CD14-positive monocyte (primary cell): ENCODE data around the gene UBR7. TPM values are rescaled to one million over a fixed set of nuclear protein-coding genes. Genes with fewer than 3 reads are reported as not detected.
"Not testable (repeated sequence)": the region's sequence is repeated elsewhere in the genome, so short reads cannot be mapped to it uniquely, and the experiment has no call there.

ENCODE experiments used
- DNase-seq, 3 donors: peaks; one replicate each; pipeline ENCODE4 v3.0.0-alpha.2; 2011 to 2022
- H2AFZ ChIP-seq: 2 replicates; pipeline ENCODE4 v1.6.0; 2012; ENCODE audit warnings: mild to moderate bottlenecking, low read depth, low read length, inconsistent platforms; ENCODE audit not compliant: insufficient read depth, poor library complexity, severe bottlenecking
- H3K27ac ChIP-seq, 2 donors: 1 replicate in 1 of 2; 2 replicates in 1 of 2; pipeline ENCODE4 v1.5.1; 2012 to 2013; ENCODE audit warnings: low read length in 2 of 2, control low read depth in 1 of 2, inconsistent platforms in 1 of 2, low read depth in 1 of 2, mild to moderate bottlenecking in 1 of 2
- H3K27me3 ChIP-seq, 2 donors: one replicate each; pipeline versions ENCODE4 v1.6.0 to v1.6.1; 2011 to 2013; ENCODE audit warnings: low read length in 2 of 2; ENCODE audit not compliant: control insufficient read depth in 2 of 2, insufficient read depth in 2 of 2
- H3K36me3 ChIP-seq, 2 donors: replicated peaks in 1 of 2; 1 replicate in 1 of 2; 2 replicates in 1 of 2; pipeline versions ENCODE4 v1.5.1 to v1.6.1; 2012 to 2013; ENCODE audit warnings: low read length in 2 of 2, control low read depth in 1 of 2, inconsistent platforms in 1 of 2, mild to moderate bottlenecking in 1 of 2; ENCODE audit not compliant: insufficient read depth in 2 of 2, control insufficient read depth in 1 of 2
- H3K4me1 ChIP-seq, 2 donors: 1 replicate in 1 of 2; 2 replicates in 1 of 2; pipeline versions ENCODE4 v1.5.1 to v1.6.1; 2012 to 2013; ENCODE audit warnings: low read length in 2 of 2, control low read depth in 1 of 2, inconsistent platforms in 1 of 2, mild to moderate bottlenecking in 1 of 2, moderate library complexity in 1 of 2; ENCODE audit not compliant: insufficient read depth in 2 of 2, control insufficient read depth in 1 of 2
- H3K4me2 ChIP-seq: replicated peaks from 2 replicates; pipeline ENCODE3; 2012; ENCODE audit warnings: low read length, moderate library complexity, mild to moderate bottlenecking; ENCODE audit not compliant: poor library complexity, severe bottlenecking; ENCODE audit errors: extremely low read depth
- H3K4me3 ChIP-seq, 3 experiments: fragments of 200-600 bp in 1 of 3; sonication (generic) in 1 of 3; replicated peaks in 1 of 3; 1 replicate in 2 of 3; 2 replicates in 1 of 3; pipeline ENCODE4 v1.5.1; 2011 to 2013; ENCODE audit warnings: low read length in 3 of 3, mild to moderate bottlenecking in 3 of 3, control low read depth in 2 of 3, low read depth in 2 of 3, inconsistent platforms in 1 of 3, moderate library complexity in 1 of 3
- H3K79me2 ChIP-seq: 2 replicates; pipeline ENCODE4 v1.6.0; 2012; ENCODE audit warnings: mild to moderate bottlenecking, control low read depth, inconsistent platforms, low read length, moderate library complexity; ENCODE audit not compliant: insufficient read depth
- H3K9ac ChIP-seq: 2 replicates; pipeline ENCODE4 v1.6.0; 2017; ENCODE audit warnings: low read length, mild to moderate bottlenecking; ENCODE audit not compliant: insufficient read depth, poor library complexity, severe bottlenecking
- H3K9me3 ChIP-seq, 2 donors: replicated peaks in 1 of 2; 1 replicate in 1 of 2; 2 replicates in 1 of 2; pipeline versions ENCODE4 v1.5.1 to v1.6.1; 2012 to 2013; ENCODE audit warnings: low read length in 2 of 2, control low read depth in 1 of 2; ENCODE audit not compliant: control insufficient read depth in 1 of 2, insufficient read depth in 1 of 2
- H4K20me1 ChIP-seq: 2 replicates; pipeline ENCODE4 v1.6.0; 2012; ENCODE audit warnings: mild to moderate bottlenecking, low read length, control low read depth, moderate library complexity; ENCODE audit not compliant: insufficient read depth
- H3K27ac Mint-ChIP-seq, 7 donors: one replicate each; pipeline ENCODE4 v1.8.0; 2020; ENCODE audit warnings: mild to moderate bottlenecking in 7 of 7, mixed read lengths in 7 of 7, moderate library complexity in 6 of 7, inconsistent platforms in 2 of 7
- H3K27me3 Mint-ChIP-seq, 3 donors: one replicate each; pipeline ENCODE4 v1.8.0; 2021 to 2022; ENCODE audit warnings: low read depth in 3 of 3, mild to moderate bottlenecking in 3 of 3, mixed read lengths in 3 of 3, moderate library complexity in 3 of 3, inconsistent platforms in 1 of 3
- H3K36me3 Mint-ChIP-seq, 2 donors: one replicate each; pipeline ENCODE4 v1.8.0; 2020; ENCODE audit warnings: mixed read lengths in 2 of 2, inconsistent platforms in 1 of 2, mild to moderate bottlenecking in 1 of 2
- H3K4me1 Mint-ChIP-seq: one replicate; pipeline ENCODE4 v1.8.0; 2020; ENCODE audit warnings: mild to moderate bottlenecking, mixed read lengths
- H3K4me3 Mint-ChIP-seq, 2 donors: one replicate each; pipeline ENCODE4 v1.8.0; 2020; ENCODE audit warnings: mild to moderate bottlenecking in 2 of 2, mixed read lengths in 2 of 2, moderate library complexity in 1 of 2
- H3K9me3 Mint-ChIP-seq, 7 donors: one replicate each; pipeline ENCODE4 v1.8.0; 2020 to 2022; ENCODE audit warnings: mixed read lengths in 7 of 7, mild to moderate bottlenecking in 6 of 7, moderate library complexity in 6 of 7, inconsistent platforms in 2 of 7
- WGBS: methylation state at CpG from one replicate; pipeline ENCODE4 v1.1.5; 2013; ENCODE audit warnings: missing lambda C conversion rate; ENCODE audit not compliant: insufficient coverage; 5-methylcytosine and 5-hydroxymethylcytosine counted together
- intact Hi-C, 2 donors: fragments of 100-400 bp; cut with micrococcal nuclease; formaldehyde crosslinking; loops; one replicate each; pipeline versions ENCODE4 v1.15.0 to v1.15.1; 2023
- polyA plus RNA-seq, 3 donors: library from polyadenylated mRNA; depleted of rRNA in 1 of 3; unstranded in 2 of 3; stranded (reverse) in 1 of 3; fragments of 300-500 nt in 2 of 3; fragments of >200 nt in 1 of 3; fragmentation: Illumina TruSeq in 2 of 3; gene quantifications; 1 replicate in 2 of 3; 2 replicates in 1 of 3; pipeline ENCODE4 v1.2.3, GENCODE V29; 2012 to 2021
- TF ChIP-seq, protein P1 (sequence below): fragments of 200-600 bp; IDR thresholded peaks from one replicate; pipeline ENCODE4 v1.8.0; 2022; ENCODE audit warnings: antibody characterized with exemption, mild to moderate bottlenecking

Gene UBR7
- polyA plus RNA-seq, 3 donors = 8.2 to 16.7 (median 14.0) TPM

DNA sequence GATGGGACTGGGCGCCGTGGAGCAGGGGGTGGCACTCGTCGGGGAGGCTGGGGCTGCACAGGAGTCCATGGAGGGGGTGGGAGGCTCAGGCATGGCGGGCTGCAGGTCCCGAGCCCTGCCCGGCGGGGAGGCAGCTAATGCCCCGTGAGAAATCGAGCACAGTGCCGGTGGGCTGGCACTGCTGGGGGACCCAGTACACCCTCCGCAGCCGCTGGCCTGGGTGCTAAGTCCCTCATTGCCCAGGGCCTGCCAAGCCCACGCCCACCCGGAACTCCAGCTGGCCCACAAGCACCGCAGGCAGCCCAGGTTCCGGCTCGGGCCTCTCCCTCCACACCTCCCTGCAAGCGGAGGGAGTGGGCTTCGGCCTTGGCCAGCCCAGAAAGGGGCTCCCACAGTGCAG is 36.9 kb upstream of the UBR7 start:
- intact Hi-C loops = loop anchor here in 1 of 2 donors (10.0 kb wide), 1 partner anchor 215 kb away; no protein-coding TSS in a partner anchor
- H3K36me3 Mint-ChIP-seq = not testable (repeated sequence)
- WGBS = 100% methylated on average over 9 of the region's 20 CpGs

DNA sequence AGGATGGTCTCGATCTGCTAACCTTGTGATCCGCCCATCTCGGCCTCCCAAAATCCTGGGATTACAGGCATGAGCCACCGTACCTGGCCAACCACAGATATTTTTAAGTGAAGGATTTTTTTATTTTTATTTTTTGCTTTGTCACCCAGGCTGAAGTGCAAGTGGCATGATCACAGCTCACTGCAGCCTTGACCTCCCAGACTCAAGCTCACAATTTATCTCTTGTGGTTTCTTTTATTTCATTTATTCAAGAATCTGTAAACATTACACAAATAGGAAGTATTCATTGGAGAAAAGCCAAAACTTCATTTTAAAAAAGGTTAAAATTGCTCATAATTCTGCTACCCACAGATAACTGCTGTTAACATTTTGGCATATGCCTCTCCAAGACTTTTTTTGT is 35.7 kb upstream of the UBR7 start:
- Histone ChIP-seq H3K36me3 (no peaks in the 10 kb centered on the region), H3K4me2 (no peak overlapping the region), H3K9me3 (no peaks in the 10 kb centered on the region), H4K20me1 (no peaks in the 10 kb centered on the region), H3K9ac (no peak overlapping the region), H2AFZ (no peak overlapping the region), H3K27ac (no peak overlapping the region), H3K27me3 (no peaks in the 10 kb centered on the region), H3K79me2 (no peaks in the 10 kb centered on the region), H3K4me3 (no peak overlapping the region), H3K4me1 (peaks cover 0 to 2% of the 10 kb centered on the region in 2 donors)
- H3K36me3 Mint-ChIP-seq = no peaks in the 10 kb centered on the region
- no peak for DNase-seq
- no peaks in the 10 kb centered on the region for H3K9me3 Mint-ChIP-seq
- intact Hi-C loops = loop anchor here in 1 of 2 donors (10.0 kb wide), 1 partner anchor 217 kb away; no protein-coding TSS in a partner anchor
- no peak overlapping the region for H3K4me3 Mint-ChIP-seq
- H3K27ac Mint-ChIP-seq = no peak overlapping the region
- H3K4me1 Mint-ChIP-seq = peaks cover 9% of the 10 kb centered on the region
- H3K27me3 Mint-ChIP-seq = peaks cover 0 to 4% (median 4%) of the 10 kb centered on the region in 3 donors
- WGBS = no CpG with 5 or more reads among the region's 4 CpGs
- TF ChIP-seq, protein P1, sequence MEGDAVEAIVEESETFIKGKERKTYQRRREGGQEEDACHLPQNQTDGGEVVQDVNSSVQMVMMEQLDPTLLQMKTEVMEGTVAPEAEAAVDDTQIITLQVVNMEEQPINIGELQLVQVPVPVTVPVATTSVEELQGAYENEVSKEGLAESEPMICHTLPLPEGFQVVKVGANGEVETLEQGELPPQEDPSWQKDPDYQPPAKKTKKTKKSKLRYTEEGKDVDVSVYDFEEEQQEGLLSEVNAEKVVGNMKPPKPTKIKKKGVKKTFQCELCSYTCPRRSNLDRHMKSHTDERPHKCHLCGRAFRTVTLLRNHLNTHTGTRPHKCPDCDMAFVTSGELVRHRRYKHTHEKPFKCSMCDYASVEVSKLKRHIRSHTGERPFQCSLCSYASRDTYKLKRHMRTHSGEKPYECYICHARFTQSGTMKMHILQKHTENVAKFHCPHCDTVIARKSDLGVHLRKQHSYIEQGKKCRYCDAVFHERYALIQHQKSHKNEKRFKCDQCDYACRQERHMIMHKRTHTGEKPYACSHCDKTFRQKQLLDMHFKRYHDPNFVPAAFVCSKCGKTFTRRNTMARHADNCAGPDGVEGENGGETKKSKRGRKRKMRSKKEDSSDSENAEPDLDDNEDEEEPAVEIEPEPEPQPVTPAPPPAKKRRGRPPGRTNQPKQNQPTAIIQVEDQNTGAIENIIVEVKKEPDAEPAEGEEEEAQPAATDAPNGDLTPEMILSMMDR = no peak

More for the DNA sequence above, 36.9 kb upstream of the UBR7 start:
- not testable (repeated sequence) for H3K27me3 Mint-ChIP-seq, H3K79me2 ChIP-seq, H3K4me2 ChIP-seq, H3K4me3 ChIP-seq, DNase-seq, H3K27ac Mint-ChIP-seq, H2AFZ ChIP-seq, H3K9me3 ChIP-seq, H3K4me1 ChIP-seq, H3K4me3 Mint-ChIP-seq, H3K4me1 Mint-ChIP-seq, H3K9ac ChIP-seq, H3K27me3 ChIP-seq, H3K36me3 ChIP-seq, H3K27ac ChIP-seq, H4K20me1 ChIP-seq, H3K9me3 Mint-ChIP-seq
